ENCODE results near the gene PRR22. TPM values are rescaled to one million over a fixed set of nuclear protein-coding genes. Genes with fewer than 3 reads are reported as not detected.

Gene PRR22
- total and polyA plus RNA-seq, 3 experiments from 2014 or later: 0.15 to 8.6 (median 8.2) TPM

DNA sequence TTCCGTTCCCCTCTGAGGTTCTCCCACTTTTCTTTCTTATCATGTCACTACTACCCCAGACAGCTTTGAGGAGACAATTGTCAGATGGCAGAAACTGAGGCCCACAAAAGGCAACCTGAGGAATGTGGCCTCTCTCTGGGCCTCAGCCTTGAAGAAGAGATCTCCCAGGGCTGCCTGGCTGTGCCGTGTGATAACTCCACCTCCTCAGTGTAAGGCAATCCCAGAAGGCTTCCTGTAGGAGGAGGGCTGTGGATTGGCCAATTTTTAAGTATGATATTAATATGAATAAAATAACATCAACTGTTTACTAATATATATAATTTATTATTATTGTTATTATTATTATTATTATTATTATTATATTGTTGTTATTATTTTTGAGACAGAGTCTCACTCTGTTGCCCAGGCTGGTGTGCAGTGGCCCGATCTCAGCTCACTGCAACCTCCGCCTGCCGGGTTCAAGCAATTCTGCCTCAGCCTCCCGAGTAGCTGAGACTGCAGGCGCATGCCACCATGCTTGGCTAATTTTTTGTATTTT, 10.9 kb upstream of the PRR22 start:
- H3K9me3 ChIP-seq (ENCODE audit: low read length): no peaks in the 10 kb centered on the region
- no peak for DNase-seq
- H3K36me3 Mint-ChIP-seq: peaks cover under 1 to 7% (median 1%) of the 10 kb centered on the region in 3 donors
- no peak overlapping the region for H3K27ac Mint-ChIP-seq
- H3K27me3 ChIP-seq (ENCODE audit: insufficient read depth, low read length, poor library complexity, severe bottlenecking): peaks cover 10% of the 10 kb centered on the region
- no peak overlapping the region for H3K27ac ChIP-seq (ENCODE audit: low read depth, low read length)
- H3K27me3 Mint-ChIP-seq: peaks cover 13% of the 10 kb centered on the region in 2 donors
- H3K4me1 ChIP-seq (ENCODE audit: insufficient read depth, low read length): peaks cover 6% of the 10 kb centered on the region
- H3K9me3 Mint-ChIP-seq: peaks cover 0 to 3% (median 0%) of the 10 kb centered on the region in 5 donors
- POLR2A ChIA-PET: no interaction called here
- CTCF ChIA-PET: interaction anchor here (1.2 to 6.7 kb wide), 2 partner anchors 8 to 227 kb away, joined by 3 to 44 read pairs; no protein-coding TSS in a partner anchor
- H3K4me3 Mint-ChIP-seq: no peak overlapping the region
- H3K4me3 ChIP-seq (ENCODE audit: low read length): no peak overlapping the region
- no peaks in the 10 kb centered on the region for H3K36me3 ChIP-seq (ENCODE audit: insufficient read depth, low read length)
- H3K4me1 Mint-ChIP-seq: peaks cover 7 to 9% (median 7%) of the 10 kb centered on the region in 3 donors

DNA sequence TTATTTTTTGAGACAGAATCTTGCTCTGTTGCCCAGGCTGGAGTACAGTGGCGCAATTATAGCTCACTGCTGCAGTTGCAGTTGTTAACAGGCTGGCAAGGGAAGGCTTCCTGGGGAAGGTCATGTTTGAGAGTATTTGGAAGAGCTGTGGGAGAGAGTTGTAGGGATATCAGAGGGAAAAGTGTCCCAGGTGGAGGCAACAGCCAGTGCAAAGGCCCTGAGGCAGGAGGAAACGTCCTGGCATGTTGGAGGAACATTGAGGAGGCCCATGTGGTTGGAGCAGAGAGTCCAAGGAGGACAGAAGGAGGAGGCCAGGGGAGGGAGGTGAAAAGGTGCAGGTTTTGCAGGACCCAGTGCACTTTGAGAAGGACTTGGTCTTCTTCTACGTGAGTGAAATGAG, 8.6 kb upstream of the PRR22 start:
- peak overlapping the region in 2 of 8 donors; percentile 38 to 70 for H3K27ac Mint-ChIP-seq

DNA sequence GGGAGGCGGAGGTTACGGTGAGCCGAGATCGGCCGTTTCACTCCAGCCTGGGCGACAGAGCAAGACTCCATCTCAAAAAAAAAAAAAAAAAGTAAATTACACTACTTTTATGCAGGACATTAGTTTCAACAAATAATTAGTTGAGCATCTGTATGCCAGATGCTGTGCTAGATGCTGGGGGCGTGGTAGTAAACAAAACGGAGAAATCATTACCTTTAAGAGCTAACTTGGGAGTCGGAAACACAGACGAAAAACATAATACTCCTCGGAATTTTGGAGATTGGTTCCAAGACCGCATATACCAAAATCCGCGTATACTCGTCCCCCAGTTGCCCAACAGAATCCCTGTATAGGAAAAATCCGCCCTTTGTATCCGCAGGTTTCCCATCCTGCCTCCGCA, 7.7 kb upstream of the PRR22 start:
- CTCF ChIA-PET: interaction anchor here (6.7 kb wide), 1 partner anchor 11 kb away, joined by 44 read pairs; no protein-coding TSS in a partner anchor
- H3K27ac ChIP-seq (ENCODE audit: low read depth, low read length): no peak overlapping the region
- H3K27me3 Mint-ChIP-seq: peaks cover 3% of the 10 kb centered on the region in 2 donors
- H3K27me3 ChIP-seq (ENCODE audit: insufficient read depth, low read length, poor library complexity, severe bottlenecking): no peaks in the 10 kb centered on the region
- no peaks in the 10 kb centered on the region for H3K9me3 ChIP-seq (ENCODE audit: low read length)
- peaks cover 14% of the 10 kb centered on the region for H3K4me1 ChIP-seq (ENCODE audit: insufficient read depth, low read length)
- no peak for DNase-seq
- H3K36me3 Mint-ChIP-seq: peaks cover 6 to 29% (median 12%) of the 10 kb centered on the region in 3 donors
- peaks cover 16% of the 10 kb centered on the region for H3K36me3 ChIP-seq (ENCODE audit: insufficient read depth, low read length)
- H3K4me3 ChIP-seq (ENCODE audit: low read length): no peak overlapping the region
- POLR2A ChIA-PET: no interaction called here
- H3K27ac Mint-ChIP-seq: peak overlapping the region in 2 of 8 donors; percentile 49 to 75
- H3K4me1 Mint-ChIP-seq: peaks cover 16 to 18% (median 17%) of the 10 kb centered on the region in 3 donors
- H3K9me3 Mint-ChIP-seq: peaks cover 0 to 3% (median 0%) of the 10 kb centered on the region in 5 donors
- no peak overlapping the region for H3K4me3 Mint-ChIP-seq

More for the DNA sequence above, 8.6 kb upstream of the PRR22 start:
- Histone ChIP-seq H3K27me3 (ENCODE audit: insufficient read depth, low read length, poor library complexity, severe bottlenecking) (no peaks in the 10 kb centered on the region), H3K36me3 (ENCODE audit: insufficient read depth, low read length) (peaks cover 10% of the 10 kb centered on the region), H3K9me3 (ENCODE audit: low read length) (no peaks in the 10 kb centered on the region), H3K4me1 (ENCODE audit: insufficient read depth, low read length) (peaks cover 14% of the 10 kb centered on the region), H3K27ac (ENCODE audit: low read depth, low read length) (no peak overlapping the region), H3K4me3 (ENCODE audit: low read length) (no peak overlapping the region)
- H3K27me3 Mint-ChIP-seq: peaks cover 3 to 6% of the 10 kb centered on the region in 2 donors
- peaks cover 16 to 18% (median 17%) of the 10 kb centered on the region in 3 donors for H3K4me1 Mint-ChIP-seq
- ChIA-PET CTCF (interaction anchor here (0.9 to 6.7 kb wide), 3 partner anchors 10 to 103 kb away, joined by 3 to 44 read pairs (median 4); no protein-coding TSS in a partner anchor), POLR2A (no interaction called here)
- H3K36me3 Mint-ChIP-seq: peaks cover 6 to 24% (median 8%) of the 10 kb centered on the region in 3 donors
- no peak overlapping the region for H3K4me3 Mint-ChIP-seq
- no peak for DNase-seq
- H3K9me3 Mint-ChIP-seq: peaks cover 0 to 3% (median 0%) of the 10 kb centered on the region in 5 donors

DNA sequence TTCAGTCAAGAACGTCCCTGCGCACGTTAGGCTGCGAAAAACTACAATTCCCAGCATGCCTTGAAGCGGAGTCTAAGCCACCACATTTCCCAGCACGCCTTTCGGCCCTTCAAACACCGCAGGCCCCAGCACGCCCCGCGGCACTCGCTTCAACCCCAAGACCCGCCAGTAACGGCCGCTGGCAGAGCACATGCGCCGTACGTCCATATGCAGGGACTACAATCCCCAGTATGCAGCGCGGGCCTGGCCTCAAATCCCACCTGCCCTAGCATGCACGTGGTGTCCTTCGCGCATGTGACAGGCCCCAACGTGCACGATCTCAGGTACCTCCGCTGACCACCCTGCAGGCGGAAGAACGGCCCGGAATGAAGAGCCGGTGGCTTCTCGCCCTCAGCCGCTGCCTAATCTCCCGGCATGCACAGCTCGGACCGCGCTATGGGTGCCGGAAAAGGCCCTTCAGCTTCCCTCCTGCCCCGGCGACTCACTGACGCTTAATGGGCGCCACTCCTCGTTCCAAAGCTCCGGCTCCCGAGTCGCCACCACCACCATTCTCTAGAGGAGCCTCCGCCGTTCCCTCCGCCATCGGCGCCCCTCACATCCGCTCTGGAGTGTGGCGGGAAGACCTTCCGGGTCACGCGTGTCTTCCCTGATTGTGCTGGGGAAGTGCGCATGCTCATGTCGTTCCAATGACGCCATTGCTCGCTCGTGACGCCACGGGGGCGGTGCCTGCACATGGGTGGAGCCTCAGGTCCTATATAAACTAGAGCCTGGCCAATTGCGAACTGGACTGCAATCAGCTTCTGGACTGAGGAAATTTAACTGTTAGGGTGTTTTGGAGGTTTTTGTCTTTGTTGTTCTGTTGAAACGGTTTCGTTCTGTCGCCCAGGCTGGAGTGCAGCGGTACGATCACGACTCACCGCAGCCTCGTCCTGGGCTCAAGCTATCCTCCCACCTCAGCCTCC, 6.3 kb upstream of the PRR22 start, which contains the start of gene DUS3L:
DUS3L (minus strand) TSS at position 605 of the 962 bp plus-strand sequence; CDS start at position 583, 22 bp downstream.
- peaks cover 0 to 3% of the 10 kb centered on the region in 2 donors for H3K27me3 Mint-ChIP-seq
- Histone ChIP-seq H3K36me3 (ENCODE audit: insufficient read depth, low read length) (peaks cover 22% of the 10 kb centered on the region), H3K27me3 (ENCODE audit: insufficient read depth, low read length, poor library complexity, severe bottlenecking) (no peaks in the 10 kb centered on the region), H3K9me3 (ENCODE audit: low read length) (no peaks in the 10 kb centered on the region), H3K4me3 (ENCODE audit: low read length) (peak within 1 kb of the TSS; percentile 95), H3K4me1 (ENCODE audit: insufficient read depth, low read length) (peaks cover 14% of the 10 kb centered on the region), H3K27ac (ENCODE audit: low read depth, low read length) (peak within 1 kb of the TSS; percentile 99)
- POLR2A ChIA-PET: interaction anchor here (0.5 to 1.9 kb wide), 4 partner anchors 72 to 1917 kb away, joined by 3 to 10 read pairs (median 3); partner anchors contain the start of genes NDUFA11, SAFB, SAFB2 and VMAC
- peaks cover 0 to 3% (median 0%) of the 10 kb centered on the region in 5 donors for H3K9me3 Mint-ChIP-seq
- peak; percentile 93 to 97 (median 94) for DNase-seq
- peak within 1 kb of the TSS; percentile 95 to 100 (median 100) for H3K27ac Mint-ChIP-seq
- H3K4me1 Mint-ChIP-seq: peaks cover 16 to 18% (median 17%) of the 10 kb centered on the region in 3 donors
- peaks cover 6 to 41% (median 12%) of the 10 kb centered on the region in 3 donors for H3K36me3 Mint-ChIP-seq
- CTCF ChIA-PET: interaction anchor here (0.7 to 6.7 kb wide), 4 partner anchors 13 to 101 kb away, joined by 3 to 44 read pairs (median 3); partner anchors contain the start of genes CATSPERD, LONP1 and RPL36
- H3K4me3 Mint-ChIP-seq: peak within 1 kb of the TSS; percentile 94 to 100 (median 99)

DNA sequence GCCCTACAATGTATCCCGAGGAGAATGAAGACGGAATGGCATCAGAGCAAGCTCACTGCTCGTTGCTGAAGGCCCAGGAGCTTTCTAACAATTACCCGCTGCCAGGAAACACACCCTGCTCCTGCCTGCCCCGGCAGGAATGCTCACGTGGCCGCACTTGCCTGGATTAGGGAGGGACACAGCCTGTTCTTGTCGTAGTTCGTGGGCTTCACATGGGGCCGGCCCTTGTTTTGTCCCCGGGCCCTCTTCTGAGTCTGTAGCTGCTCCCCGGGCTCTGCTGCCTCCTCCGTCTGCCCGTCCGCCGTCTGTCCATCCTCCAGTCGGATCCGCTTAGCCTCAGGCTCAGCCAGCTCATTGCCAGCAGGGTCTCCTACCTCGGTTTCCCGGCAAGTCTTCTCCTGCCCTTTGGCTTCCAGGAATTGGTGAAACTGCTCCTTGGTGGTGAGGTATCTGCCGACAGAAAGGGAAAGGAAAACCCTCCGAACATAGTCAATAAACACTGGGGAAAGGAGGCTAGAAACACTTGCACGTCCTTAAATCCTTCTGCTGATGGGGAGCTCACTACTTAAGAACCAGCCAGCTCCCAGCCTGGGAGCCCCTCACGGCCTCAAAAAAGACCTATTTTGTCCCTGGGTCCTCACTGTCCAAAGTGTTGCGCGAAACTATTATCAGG, 5.5 kb upstream of the PRR22 start:
- H3K27ac ChIP-seq (ENCODE audit: low read depth, low read length): peak overlapping the region; percentile 99
- peak overlapping the region; percentile 94 to 100 (median 99) for H3K4me3 Mint-ChIP-seq
- POLR2A ChIA-PET: interaction anchor here (1.5 to 1.9 kb wide), 2 partner anchors 114 to 167 kb away, joined by 3 to 10 read pairs; partner anchors contain the start of genes NDUFA11, SAFB, SAFB2 and VMAC
- H3K9me3 ChIP-seq (ENCODE audit: low read length): no peaks in the 10 kb centered on the region
- peaks cover 16 to 18% (median 17%) of the 10 kb centered on the region in 3 donors for H3K4me1 Mint-ChIP-seq
- DNase-seq: no peak
- peaks cover 14% of the 10 kb centered on the region for H3K4me1 ChIP-seq (ENCODE audit: insufficient read depth, low read length)
- H3K27ac Mint-ChIP-seq: peak overlapping the region; percentile 95 to 100 (median 100)
- no peaks in the 10 kb centered on the region for H3K27me3 ChIP-seq (ENCODE audit: insufficient read depth, low read length, poor library complexity, severe bottlenecking)
- CTCF ChIA-PET: interaction anchor here (1.1 to 6.7 kb wide), 2 partner anchors 13 to 100 kb away, joined by 3 to 44 read pairs; partner anchors contain the start of gene RPL36
- peaks cover 26% of the 10 kb centered on the region for H3K36me3 ChIP-seq (ENCODE audit: insufficient read depth, low read length)
- peak overlapping the region; percentile 95 for H3K4me3 ChIP-seq (ENCODE audit: low read length)
- peaks cover 0 to 3% of the 10 kb centered on the region in 2 donors for H3K27me3 Mint-ChIP-seq
- H3K36me3 Mint-ChIP-seq: peaks cover 6 to 46% (median 12%) of the 10 kb centered on the region in 3 donors
- peaks cover 0 to 3% (median 0%) of the 10 kb centered on the region in 5 donors for H3K9me3 Mint-ChIP-seq

DNA sequence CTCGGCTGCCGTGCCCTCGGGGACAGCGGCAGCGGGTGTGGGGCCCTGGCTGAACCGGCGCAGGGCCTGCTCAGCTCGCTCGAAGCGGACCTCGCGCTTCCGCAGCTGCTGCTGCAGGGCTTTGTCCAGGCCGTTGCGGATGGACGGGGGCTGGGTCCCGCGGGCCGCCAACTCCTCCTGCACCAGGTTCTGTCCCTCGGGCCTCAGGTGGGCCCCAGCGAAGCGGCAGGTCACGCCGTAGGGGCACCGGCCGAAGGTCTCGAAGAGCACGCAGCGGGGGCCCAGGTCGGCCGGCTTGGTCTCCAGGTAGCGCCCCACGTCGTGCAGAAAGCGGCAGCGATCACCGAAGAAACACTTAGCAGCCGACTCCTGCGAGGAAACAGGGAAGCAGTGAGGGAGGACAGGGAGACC, 4.8 kb upstream of the PRR22 start:
- Mint-ChIP-seq H3K4me3 (peak overlapping the region in 2 of 7 donors; percentile 23 to 27), H3K4me1 (peaks cover 16 to 18% (median 17%) of the 10 kb centered on the region in 3 donors), H3K27me3 (peaks cover 0 to 2% of the 10 kb centered on the region in 2 donors), H3K27ac (peak overlapping the region in 3 of 8 donors; percentile 46 to 95 (median 70)), H3K36me3 (peaks cover 6 to 53% (median 12%) of the 10 kb centered on the region in 3 donors), H3K9me3 (peaks cover 0 to 3% (median 0%) of the 10 kb centered on the region in 5 donors)
- no peaks in the 10 kb centered on the region for H3K27me3 ChIP-seq (ENCODE audit: insufficient read depth, low read length, poor library complexity, severe bottlenecking)
- H3K27ac ChIP-seq (ENCODE audit: low read depth, low read length): no peak overlapping the region
- DNase-seq: no peak
- peaks cover 14% of the 10 kb centered on the region for H3K4me1 ChIP-seq (ENCODE audit: insufficient read depth, low read length)
- H3K9me3 ChIP-seq (ENCODE audit: low read length): no peaks in the 10 kb centered on the region
- no peak overlapping the region for H3K4me3 ChIP-seq (ENCODE audit: low read length)
- ChIA-PET CTCF (interaction anchor here (1.5 kb wide), 1 partner anchor 15 kb away, joined by 4 read pairs; no protein-coding TSS in a partner anchor), POLR2A (no interaction called here)
- H3K36me3 ChIP-seq (ENCODE audit: insufficient read depth, low read length): peaks cover 26% of the 10 kb centered on the region

DNA sequence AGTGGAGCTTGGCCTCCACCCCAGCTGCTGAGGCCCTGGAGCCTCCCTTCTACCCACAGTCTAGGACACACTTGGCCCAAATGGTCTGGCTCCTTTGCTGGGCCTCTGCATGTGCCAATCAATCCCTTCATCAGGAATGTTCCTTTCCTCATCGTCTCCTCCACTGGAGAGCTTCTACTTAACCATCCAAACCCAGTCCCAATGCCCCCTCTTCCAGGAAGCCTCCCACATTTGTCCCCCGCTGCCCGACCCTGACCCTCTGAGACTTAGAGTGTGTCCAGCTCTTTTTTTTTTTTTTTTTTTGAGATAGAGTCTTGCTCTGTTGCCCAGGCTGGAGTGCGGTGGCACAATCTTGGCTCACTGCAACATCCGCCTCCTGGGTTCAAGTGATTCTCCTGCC, 3.9 kb upstream of the PRR22 start:
- DNase-seq: no peak
- Histone ChIP-seq H3K27ac (ENCODE audit: low read depth, low read length) (no peak overlapping the region), H3K4me1 (ENCODE audit: insufficient read depth, low read length) (peaks cover 14% of the 10 kb centered on the region), H3K27me3 (ENCODE audit: insufficient read depth, low read length, poor library complexity, severe bottlenecking) (no peaks in the 10 kb centered on the region), H3K4me3 (ENCODE audit: low read length) (no peak overlapping the region), H3K9me3 (ENCODE audit: low read length) (no peaks in the 10 kb centered on the region), H3K36me3 (ENCODE audit: insufficient read depth, low read length) (peaks cover 26% of the 10 kb centered on the region)
- Mint-ChIP-seq H3K27ac (no peak overlapping the region), H3K4me3 (peak overlapping the region in 1 of 7 donors; percentile 20), H3K36me3 (peaks cover 7 to 58% (median 12%) of the 10 kb centered on the region in 3 donors), H3K4me1 (peaks cover 16 to 18% (median 17%) of the 10 kb centered on the region in 3 donors), H3K27me3 (peaks cover 0 to 2% of the 10 kb centered on the region in 2 donors), H3K9me3 (peaks cover 0 to 3% (median 0%) of the 10 kb centered on the region in 5 donors)
- CTCF ChIA-PET: interaction anchor here (0.8 to 1.5 kb wide), 2 partner anchors 16 to 69 kb away, joined by 3 to 4 read pairs; partner anchors contain the start of gene LONP1
- POLR2A ChIA-PET: no interaction called here
